ENCODE data around the gene CCDC9B. TPM values are rescaled to one million over a fixed set of nuclear protein-coding genes. Genes with fewer than 3 reads are reported as not detected.

The CCDC9B gene
- total RNA-seq, 1 donor from 2014 or later, result 16.6 TPM

Other genes starting within 250 kb of the CCDC9B start
- gene BMF, start 232.1 kb downstream of the CCDC9B start, total RNA-seq, result 3.3 TPM
- 0.68 TPM for gene BUB1B, start 179.9 kb downstream of the CCDC9B start, total RNA-seq
- gene PAK6, start 101.9 kb downstream of the CCDC9B start, total RNA-seq, result not detected
- not detected for gene ANKRD63, start 57.9 kb downstream of the CCDC9B start, total RNA-seq
- gene PLCB2, start 33.0 kb downstream of the CCDC9B start, total RNA-seq, result 8.7 TPM
- 7.7 TPM for gene INAFM2, start 17.2 kb downstream of the CCDC9B start, total RNA-seq
- gene PHGR1, start 10.1 kb upstream of the CCDC9B start, total RNA-seq, result not detected
- 0.25 TPM for gene DISP2, start 17.3 kb upstream of the CCDC9B start, total RNA-seq
- 9.2 TPM for gene KNSTRN, start 41.8 kb upstream of the CCDC9B start, total RNA-seq
- gene IVD, start 64.9 kb upstream of the CCDC9B start, total RNA-seq, result 229 TPM
- gene BAHD1, start 100.0 kb upstream of the CCDC9B start, total RNA-seq, result 12.8 TPM
- gene CHST14, start 130.0 kb upstream of the CCDC9B start, total RNA-seq, result 5.3 TPM
- gene CCDC32, start 224.1 kb upstream of the CCDC9B start, total RNA-seq, result 6.5 TPM
- 7.4 TPM for gene RPUSD2, start 228.4 kb upstream of the CCDC9B start, total RNA-seq

Data from left lobe of liver (tissue), 1 donor.